Measurements from ENCODE around the gene TMEM184A. TPM values are rescaled to one million over a fixed set of nuclear protein-coding genes. Genes with fewer than 3 reads are reported as not detected.
A peak's percentile ranks its signal among the peaks of the same experiment; 100 is the strongest.

The TMEM184A gene
- total and polyA plus RNA-seq, 2 experiments from 2014 or later = not detected

- H3K36me3 ChIP-seq (ENCODE audit: low read depth) = no peaks in the 10 kb centered on the region
- H3K79me2 ChIP-seq (ENCODE audit: insufficient read depth) = peaks cover 41% of the 10 kb centered on the region
- in situ Hi-C loops (cut with MboI) = no loop called here
- no peaks in the 10 kb centered on the region for H3K27me3 ChIP-seq (replicated peaks; ENCODE audit: insufficient read depth)
- H3K27ac ChIP-seq = peak overlapping the region; percentile 96
- no peak overlapping the region for H2AFZ ChIP-seq
- H3K9me2 ChIP-seq (ENCODE audit: insufficient read depth) = no peaks in the 10 kb centered on the region
- 1 to 4% methylated on average over 36 of the region's 36 CpGs for WGBS, 2 experiments (ENCODE audit: low coverage in 1 of 2, low lambda C conversion rate in 2 of 2, missing lambda C conversion rate in 2 of 2)
- peaks cover 31% of the 10 kb centered on the region for H3K4me1 ChIP-seq (ENCODE audit: insufficient read depth)
- no peaks in the 10 kb centered on the region for H4K20me1 ChIP-seq (ENCODE audit: insufficient read depth)
- H3K9me3 ChIP-seq (ENCODE audit: low read depth) = no peaks in the 10 kb centered on the region
- DNase-seq = peak; percentile 97
- H3K9ac ChIP-seq = peak overlapping the region; percentile 88
- H3F3A ChIP-seq (ENCODE audit: insufficient read depth) = peaks cover 18% of the 10 kb centered on the region
- H3K4me2 ChIP-seq (ENCODE audit: unreplicated experiment) = peak overlapping the region; percentile 95
- TF ChIP-seq EZH2phosphoT487 (IDR thresholded peaks at IDR 0.05; ENCODE audit: insufficient read depth, low read depth) (no peak), EZH2 (IDR thresholded peaks at IDR 0.05; ENCODE audit: insufficient read depth, poor library complexity, severe bottlenecking) (no peak)
- peak overlapping the region; percentile 79 for H3K4me3 ChIP-seq
These were observed 23.4 kb downstream of the TMEM184A start for GRCh38 chr7:1532456-1533254.

GRCh38 chr7:1531979-1532455 is 24.0 kb downstream of the TMEM184A start:
- Histone ChIP-seq H3K4me1 (ENCODE audit: insufficient read depth) (peaks cover 28% of the 10 kb centered on the region), H3K9me2 (ENCODE audit: insufficient read depth) (no peaks in the 10 kb centered on the region), H3K4me2 (ENCODE audit: unreplicated experiment) (peak overlapping the region; percentile 95), H3K27ac (peak overlapping the region; percentile 96), H3K79me2 (ENCODE audit: insufficient read depth) (peaks cover 38% of the 10 kb centered on the region), H2AFZ (no peak overlapping the region), H3K27me3 (replicated peaks; ENCODE audit: insufficient read depth) (no peaks in the 10 kb centered on the region), H3K9ac (peak overlapping the region; percentile 88), H3K36me3 (ENCODE audit: low read depth) (no peaks in the 10 kb centered on the region), H4K20me1 (ENCODE audit: insufficient read depth) (no peaks in the 10 kb centered on the region), H3K4me3 (peak overlapping the region; percentile 79), H3F3A (ENCODE audit: insufficient read depth) (peaks cover 18% of the 10 kb centered on the region), H3K9me3 (ENCODE audit: low read depth) (no peaks in the 10 kb centered on the region)
- in situ Hi-C loops (cut with MboI) = no loop called here
- DNase-seq = no peak
- 11 to 15% methylated on average over 10 of the region's 10 CpGs for WGBS, 2 experiments (ENCODE audit: low coverage in 1 of 2, low lambda C conversion rate in 2 of 2, missing lambda C conversion rate in 2 of 2)
- TF ChIP-seq EZH2phosphoT487 (IDR thresholded peaks at IDR 0.05; ENCODE audit: insufficient read depth, low read depth) (no peak), EZH2 (IDR thresholded peaks at IDR 0.05; ENCODE audit: insufficient read depth, poor library complexity, severe bottlenecking) (no peak)

- Histone ChIP-seq H3K27ac (peak overlapping the region; percentile 96), H3K36me3 (ENCODE audit: low read depth) (no peaks in the 10 kb centered on the region), H3K9ac (peak overlapping the region; percentile 88), H3K4me2 (ENCODE audit: unreplicated experiment) (peak overlapping the region; percentile 95), H3K9me2 (ENCODE audit: insufficient read depth) (no peaks in the 10 kb centered on the region), H3K4me3 (peak overlapping the region; percentile 79), H3F3A (ENCODE audit: insufficient read depth) (peaks cover 18% of the 10 kb centered on the region), H4K20me1 (ENCODE audit: insufficient read depth) (no peaks in the 10 kb centered on the region), H3K79me2 (ENCODE audit: insufficient read depth) (peaks cover 32% of the 10 kb centered on the region), H3K27me3 (replicated peaks; ENCODE audit: insufficient read depth) (0 out of 2 replicates have a peak, but pooled peaks cover 5% of the 10 kb centered on the region), H3K9me3 (ENCODE audit: low read depth) (no peaks in the 10 kb centered on the region), H3K4me1 (ENCODE audit: insufficient read depth) (peaks cover 22% of the 10 kb centered on the region), H2AFZ (no peak overlapping the region)
- TF ChIP-seq EZH2phosphoT487 (IDR thresholded peaks at IDR 0.05; ENCODE audit: insufficient read depth, low read depth) (no peak), EZH2 (IDR thresholded peaks at IDR 0.05; ENCODE audit: insufficient read depth, poor library complexity, severe bottlenecking) (no peak)
- in situ Hi-C loops (cut with MboI) = no loop called here
- WGBS, 2 experiments (ENCODE audit: low coverage in 1 of 2, low lambda C conversion rate in 2 of 2, missing lambda C conversion rate in 2 of 2) = 2% methylated on average over 35 to 42 of the region's 55 CpGs
- peak; percentile 55 for DNase-seq
These were observed 24.6 kb downstream of the TMEM184A start for GRCh38 chr7:1531263-1531978.

- 1% methylated on average over 12 to 29 of the region's 45 CpGs for WGBS, 2 experiments (ENCODE audit: low coverage in 1 of 2, low lambda C conversion rate in 2 of 2, missing lambda C conversion rate in 2 of 2)
- Histone ChIP-seq H3K9me2 (ENCODE audit: insufficient read depth) (no peaks in the 10 kb centered on the region), H4K20me1 (ENCODE audit: insufficient read depth) (no peaks in the 10 kb centered on the region), H3K9me3 (ENCODE audit: low read depth) (no peaks in the 10 kb centered on the region), H3K9ac (peak overlapping the region; percentile 88), H3K36me3 (ENCODE audit: low read depth) (no peaks in the 10 kb centered on the region), H3K79me2 (ENCODE audit: insufficient read depth) (peaks cover 27% of the 10 kb centered on the region), H3K4me3 (peak overlapping the region; percentile 79), H3F3A (ENCODE audit: insufficient read depth) (peaks cover 18% of the 10 kb centered on the region), H3K27ac (peak overlapping the region; percentile 96), H2AFZ (no peak overlapping the region), H3K4me2 (ENCODE audit: unreplicated experiment) (peak overlapping the region; percentile 95), H3K27me3 (replicated peaks; ENCODE audit: insufficient read depth) (0 out of 2 replicates have a peak, but pooled peaks cover 6% of the 10 kb centered on the region), H3K4me1 (ENCODE audit: insufficient read depth) (peaks cover 21% of the 10 kb centered on the region)
- TF ChIP-seq EZH2phosphoT487 (IDR thresholded peaks at IDR 0.05; ENCODE audit: insufficient read depth, low read depth) = no peak
- no peak for TF ChIP-seq EZH2 (IDR thresholded peaks at IDR 0.05; ENCODE audit: insufficient read depth, poor library complexity, severe bottlenecking)
- in situ Hi-C loops (cut with MboI) = no loop called here
- no peak for DNase-seq
These were observed 25.1 kb downstream of the TMEM184A start for GRCh38 chr7:1530946-1531262.

All from GM23248 (cell line).